HG03280 (cell line): ENCODE measurements around the gene STAT1.

Experiments used
- ATAC-seq: cut with Tn5 transposase; IDR thresholded peaks from one replicate; pipeline ENCODE4 v1.9.1; 2021; ENCODE audit warnings: mild to moderate bottlenecking, moderate library complexity; ENCODE audit not compliant: unreplicated experiment

STAT1 gene

DNA sequence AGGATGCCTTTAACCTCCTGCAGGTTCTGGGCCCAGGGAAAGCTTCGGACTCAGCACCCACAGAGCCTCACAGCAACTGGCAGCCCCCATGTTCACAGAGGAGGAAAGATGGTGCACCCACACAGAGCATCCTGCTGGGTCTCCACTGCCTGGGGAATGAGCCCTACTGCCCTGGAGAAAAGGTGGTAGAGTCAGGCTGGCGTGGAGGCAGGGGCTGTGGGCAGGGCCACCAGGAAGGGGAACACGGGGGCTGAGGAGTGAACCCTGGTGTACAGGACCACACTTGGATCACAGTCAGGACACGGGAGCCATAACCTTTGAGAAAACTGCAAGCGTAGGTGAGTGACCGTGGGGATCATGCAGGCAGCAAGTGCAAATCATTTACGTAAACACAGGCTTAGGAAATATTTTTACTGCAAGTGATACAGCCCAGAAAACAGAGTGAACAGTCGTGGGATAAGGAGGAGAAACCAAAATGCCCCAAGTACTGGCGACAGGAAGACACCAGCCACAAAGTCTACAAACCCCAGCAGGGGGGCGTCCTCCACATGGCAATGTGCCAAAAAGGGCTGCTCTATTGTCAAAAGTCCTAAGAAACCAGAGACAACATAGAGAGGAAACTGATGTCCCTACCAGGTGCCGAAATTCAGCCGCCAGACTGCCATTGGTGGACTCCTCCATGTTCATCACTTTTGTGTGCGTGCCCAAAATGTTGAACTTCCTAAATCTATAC is 27.6 kb downstream of the STAT1 start:
- no peak for ATAC-seq

DNA sequence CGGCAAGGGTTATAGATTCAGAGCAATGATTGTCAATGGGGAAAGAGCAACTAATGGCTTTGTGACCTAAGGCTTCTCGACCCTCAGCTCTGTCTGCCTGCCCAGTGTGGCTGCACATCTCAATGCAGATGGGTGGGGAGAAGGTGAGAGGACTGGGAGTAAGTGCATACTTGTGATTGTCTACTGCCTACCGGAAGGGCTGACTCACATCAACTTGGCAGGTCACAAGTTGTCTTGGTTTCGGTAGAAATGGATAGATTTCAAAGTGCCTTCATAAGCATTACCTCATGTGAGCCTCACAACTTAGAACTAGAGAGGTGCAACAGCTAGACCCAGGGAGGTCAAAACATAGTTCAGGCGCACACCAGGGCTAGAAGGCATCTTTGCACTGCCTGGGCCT is 29.4 kb downstream of the STAT1 start:
- no peak for ATAC-seq

DNA sequence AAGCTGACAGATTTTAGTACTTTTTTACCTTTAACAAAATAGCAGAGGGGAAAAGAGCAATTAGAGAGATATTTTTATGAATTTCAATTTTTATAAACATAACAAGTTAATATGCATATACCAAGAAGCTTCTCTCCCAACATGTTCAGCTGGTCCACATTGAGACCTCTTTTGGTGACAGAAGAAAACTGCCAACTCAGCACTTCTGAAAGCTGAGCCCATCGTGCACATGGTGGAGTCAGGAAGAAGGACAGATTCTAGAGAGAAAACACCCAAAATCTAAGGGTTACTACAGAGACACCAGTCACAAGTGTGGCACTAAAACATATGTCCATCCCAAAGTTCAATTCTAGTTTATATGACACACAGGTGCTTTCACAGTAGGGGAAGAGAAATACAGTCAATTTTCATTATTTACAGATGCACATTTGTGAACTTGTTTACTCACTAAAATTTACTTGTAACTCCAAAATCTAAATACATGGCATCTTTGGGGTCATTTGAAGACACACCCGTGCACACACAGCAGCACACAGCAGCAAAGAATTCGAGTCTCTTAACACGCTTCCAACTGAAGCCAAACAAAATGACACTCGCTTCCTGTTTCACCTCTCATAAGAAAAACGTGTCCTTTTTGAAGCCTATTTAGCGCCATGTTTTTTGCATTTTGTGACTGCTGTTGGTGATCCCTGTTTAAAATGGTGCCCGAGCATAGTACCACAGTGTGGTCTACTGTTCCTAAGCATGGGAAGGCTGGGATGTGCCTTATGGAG is 31.5 kb downstream of the STAT1 start:
- no peak for ATAC-seq

DNA sequence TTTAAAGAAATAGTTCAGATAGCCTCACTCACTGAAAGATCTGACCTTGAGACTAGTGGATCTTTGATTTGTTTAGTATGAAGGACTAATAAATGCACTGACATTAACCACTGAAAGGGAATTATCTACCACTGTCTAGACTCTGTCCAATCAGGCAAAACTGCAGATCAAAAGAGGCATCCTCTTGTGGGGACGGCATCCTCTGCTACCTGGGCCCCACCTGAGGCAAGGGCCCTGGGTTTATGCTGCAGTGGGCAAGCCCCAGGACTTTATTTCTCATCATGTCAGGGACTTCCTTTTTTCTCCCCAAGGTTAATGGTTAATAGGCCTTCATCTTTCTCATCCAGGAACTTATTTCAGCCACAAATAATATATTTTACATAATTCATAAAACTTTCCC is 32.2 kb downstream of the STAT1 start:
- ATAC-seq = no peak

DNA sequence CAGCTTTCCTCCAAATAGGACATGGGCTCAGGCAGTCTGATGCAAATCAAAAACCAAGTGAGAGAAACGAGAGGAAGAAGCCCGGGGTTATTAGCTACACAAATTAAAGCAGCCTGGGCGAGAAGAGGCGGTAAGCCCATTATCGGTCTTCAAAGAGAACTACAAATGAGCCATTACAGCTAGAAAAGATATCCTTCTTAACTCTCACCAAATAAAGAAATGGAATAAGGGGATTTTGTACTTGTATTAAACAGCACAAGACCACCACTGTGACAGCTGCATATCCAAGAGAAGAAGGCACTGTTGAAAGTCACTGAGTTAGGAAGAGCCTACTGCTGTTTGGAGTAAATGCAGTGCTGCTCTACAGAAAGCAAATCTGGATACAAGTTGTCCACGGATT is 32.6 kb downstream of the STAT1 start:
- no peak for ATAC-seq

DNA sequence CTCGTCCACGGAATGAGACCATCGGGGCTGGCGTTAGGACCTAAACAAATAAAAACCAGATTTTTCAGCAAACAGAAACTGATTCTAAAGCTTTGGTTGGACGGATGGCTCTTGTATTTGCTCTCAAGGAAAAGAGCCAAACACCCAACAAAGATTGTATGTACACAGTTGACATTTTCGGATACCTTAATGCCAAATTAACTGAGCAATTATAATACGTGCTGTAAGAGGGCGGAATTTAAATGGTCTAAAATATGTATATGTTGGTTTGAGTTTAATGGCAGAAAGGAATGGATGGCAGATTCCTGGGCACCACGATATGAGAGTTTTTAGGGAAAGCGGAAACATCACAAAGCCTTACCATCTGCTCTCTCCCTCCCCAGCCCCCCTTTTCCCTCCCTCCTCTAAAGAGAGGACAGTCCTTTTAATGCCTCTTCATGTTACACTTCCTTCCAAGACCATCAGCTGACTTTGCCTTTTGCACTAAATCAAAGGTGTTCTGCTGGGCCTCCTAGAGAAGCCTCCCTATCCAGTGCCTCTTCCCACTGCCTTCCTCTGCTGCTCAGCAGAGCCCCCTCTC is 33.3 kb downstream of the STAT1 start:
- no peak for ATAC-seq

DNA sequence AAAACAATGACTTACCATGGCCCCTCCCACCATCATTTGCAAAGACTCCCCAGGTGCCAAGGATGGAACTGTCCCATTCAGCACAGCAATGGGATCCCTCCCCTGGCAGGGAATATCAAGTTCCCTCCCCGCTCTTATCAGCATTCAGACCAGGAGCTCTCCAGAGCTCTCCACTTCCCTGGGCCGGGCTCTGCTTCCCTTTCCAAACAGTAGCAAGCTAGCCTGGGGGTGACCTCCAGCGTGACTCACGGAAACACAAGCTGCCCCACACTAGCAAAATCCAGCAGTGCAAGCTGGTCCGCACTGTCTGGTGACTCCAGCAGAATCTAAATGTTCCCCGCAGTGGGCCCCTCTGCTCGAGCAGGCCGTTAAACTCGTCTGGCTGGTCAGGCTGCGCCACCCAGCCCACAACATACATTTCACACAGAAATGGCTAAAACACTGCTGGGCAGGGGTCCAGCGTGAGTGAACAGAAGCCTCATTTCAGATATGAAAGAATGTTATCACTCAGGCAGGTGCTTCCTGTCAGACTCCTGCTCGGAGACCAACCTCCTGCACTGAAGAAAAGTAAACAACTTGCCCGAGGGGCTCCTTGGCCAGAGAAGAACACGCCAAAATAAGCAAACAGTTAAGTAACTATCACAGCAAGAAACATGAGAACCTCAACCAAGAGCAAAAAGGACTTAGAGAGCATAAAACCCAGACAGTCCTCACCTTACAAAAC is 33.9 kb downstream of the STAT1 start:
- no peak for ATAC-seq

DNA sequence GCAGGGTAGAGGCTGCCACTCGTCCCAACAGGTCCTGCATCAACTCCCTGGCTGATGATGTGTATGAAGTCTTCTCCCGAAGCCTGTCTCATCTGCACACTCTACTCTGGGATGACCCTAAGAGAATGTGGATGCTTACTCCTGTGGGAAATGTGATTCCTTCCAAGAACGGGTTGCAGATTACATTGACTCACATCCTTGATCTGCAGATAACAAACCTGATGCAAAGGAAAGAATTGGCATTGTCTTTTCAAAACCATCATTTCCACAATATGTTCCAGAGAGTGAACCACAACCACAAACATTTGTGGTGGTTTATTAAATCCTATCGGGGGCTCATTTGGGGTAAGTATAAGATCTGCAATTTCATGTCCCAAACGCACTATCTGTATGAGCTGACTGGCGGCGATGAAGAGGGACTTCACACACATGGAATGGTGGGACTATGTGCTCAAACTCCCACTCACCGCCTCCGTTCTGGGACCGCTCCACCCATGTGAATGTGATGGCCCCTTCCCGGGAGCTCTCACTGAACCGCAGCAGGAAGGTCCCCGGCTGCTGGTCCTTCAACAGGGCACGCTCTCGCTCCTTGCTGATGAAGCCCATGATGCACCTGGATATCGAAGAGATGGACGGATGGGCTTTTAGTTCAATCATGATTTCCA is 35.5 kb downstream of the STAT1 start:
- ATAC-seq = no peak

DNA sequence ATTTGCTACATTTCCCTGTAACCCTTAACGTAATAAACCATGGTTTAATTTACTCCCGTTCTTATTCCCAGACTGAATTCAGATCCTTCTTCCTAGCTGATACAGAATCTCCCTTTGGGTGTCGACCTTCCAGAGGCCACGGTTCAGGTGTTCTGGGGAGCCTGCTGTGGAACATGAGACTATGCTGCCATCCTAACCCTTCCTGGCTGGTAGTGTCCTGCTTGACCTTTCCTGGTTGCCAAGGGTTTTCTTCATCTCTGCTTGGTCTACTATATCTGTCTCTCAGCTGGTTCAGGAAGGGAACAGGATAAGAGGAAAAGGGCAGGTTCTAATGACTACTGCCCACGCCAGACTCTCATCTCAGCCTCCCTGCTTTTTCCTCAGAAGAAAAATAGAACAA is 36.5 kb downstream of the STAT1 start:
- no peak for ATAC-seq

DNA sequence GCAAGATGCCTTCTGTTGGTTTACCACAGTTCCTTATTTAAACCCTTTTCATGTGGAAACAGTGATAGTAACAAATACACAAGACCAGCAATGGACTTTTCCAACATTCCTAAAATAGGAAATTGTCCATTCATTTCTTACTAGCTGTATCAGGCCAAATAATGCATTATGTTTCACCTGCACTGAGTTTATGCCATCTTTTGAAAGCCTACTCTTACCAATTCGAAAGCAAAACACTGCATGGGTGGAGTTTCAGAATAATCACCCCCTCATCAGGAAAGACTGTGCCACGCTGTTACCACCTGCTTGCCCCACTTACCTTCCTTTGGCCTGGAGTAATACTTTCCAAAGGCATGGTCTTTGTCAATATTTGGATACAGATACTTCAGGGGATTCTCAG is 37.5 kb downstream of the STAT1 start:
- ATAC-seq = no peak

DNA sequence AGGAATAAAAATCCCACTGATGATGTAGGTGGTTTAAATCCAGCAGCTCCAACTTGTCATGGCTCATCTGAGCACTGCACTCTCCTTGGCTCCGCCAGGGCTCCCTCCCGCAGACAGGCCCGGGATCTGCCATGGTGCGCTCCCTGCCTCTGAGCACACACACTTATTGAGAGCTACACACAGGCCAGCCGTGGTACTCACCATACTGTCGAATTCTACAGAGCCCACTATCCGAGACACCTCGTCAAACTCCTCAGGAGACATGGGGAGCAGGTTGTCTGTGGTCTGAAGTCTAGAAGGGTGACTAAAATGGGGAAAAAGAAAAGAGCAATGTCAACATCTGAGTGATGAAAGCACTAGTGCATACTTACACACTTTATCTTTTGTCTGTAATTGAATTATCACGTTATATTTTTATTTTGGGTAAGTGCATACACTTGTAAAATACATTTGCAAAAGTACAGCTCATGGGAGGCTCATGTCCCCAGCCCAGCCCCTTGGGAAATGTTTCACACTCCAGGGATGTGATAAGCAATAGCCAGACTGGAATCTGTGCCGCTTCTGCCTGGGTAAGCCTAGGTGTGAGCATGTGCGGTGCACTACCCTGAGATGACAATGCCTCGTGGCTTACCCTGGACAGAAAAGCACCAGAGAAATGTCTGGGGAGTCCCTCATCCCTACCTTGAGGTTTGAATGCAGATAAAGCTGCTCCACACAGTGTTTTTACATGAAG is 39.2 kb downstream of the STAT1 start:
- no peak for ATAC-seq

DNA sequence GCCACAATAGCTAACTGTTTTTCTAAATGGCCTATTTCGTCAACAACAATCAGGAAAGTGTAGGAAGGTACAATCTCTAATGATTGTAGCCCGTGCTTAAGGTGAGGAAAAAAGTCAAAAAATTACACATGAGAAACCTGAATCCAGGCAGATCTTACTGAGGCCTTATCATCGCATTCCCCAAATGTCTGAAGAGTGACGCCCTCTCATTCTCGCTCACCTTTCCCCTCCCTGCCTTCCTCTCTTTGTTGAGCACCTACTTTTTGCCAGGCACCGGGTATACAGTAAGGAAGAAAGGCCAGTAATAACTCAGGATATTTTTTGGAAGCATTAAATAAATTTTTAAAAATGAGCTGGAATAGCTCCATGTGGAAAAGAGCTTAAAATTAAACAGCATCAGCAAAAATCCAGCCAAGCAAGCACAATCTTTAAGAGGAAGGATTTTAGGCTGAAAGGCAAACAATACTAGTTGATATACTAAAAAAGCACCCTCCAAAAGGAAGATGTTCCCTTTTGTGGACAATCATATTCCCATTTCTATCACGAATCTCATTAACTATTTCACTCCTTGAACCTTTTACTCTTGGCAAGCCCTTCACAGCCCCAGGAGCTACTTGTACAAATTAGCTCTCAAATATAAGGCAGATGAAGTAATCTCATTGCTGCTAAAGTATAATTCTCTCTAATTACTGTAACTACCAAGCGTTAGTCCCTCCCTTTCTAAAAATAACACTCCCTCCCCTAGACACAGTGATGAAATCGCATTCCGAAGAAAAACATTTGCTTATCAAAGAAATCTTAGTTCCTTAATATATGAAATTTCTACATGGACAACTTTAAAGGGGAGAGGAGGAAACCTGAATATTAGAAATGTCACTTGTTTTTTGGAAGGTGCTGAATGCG is 40.0 kb downstream of the STAT1 start:
- ATAC-seq = no peak

DNA sequence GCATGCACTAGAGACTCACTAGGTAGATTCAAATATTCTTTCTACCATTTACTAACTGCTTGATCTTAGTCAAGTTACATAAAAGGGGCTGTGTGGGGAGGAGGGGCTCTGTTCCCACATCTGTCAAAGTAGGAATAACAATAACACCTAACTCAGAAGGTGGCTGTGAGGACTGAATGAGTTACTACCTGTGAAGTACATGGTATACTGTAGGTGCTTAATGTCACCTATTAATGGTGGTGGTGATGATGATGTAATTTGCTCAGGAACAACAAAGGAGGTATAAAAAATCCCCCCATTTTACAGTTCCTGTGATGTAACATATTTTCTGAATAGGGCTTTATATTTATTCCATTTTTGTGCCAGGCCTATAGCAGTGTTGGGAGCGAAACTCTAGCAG is 40.7 kb downstream of the STAT1 start:
- no peak for ATAC-seq

DNA sequence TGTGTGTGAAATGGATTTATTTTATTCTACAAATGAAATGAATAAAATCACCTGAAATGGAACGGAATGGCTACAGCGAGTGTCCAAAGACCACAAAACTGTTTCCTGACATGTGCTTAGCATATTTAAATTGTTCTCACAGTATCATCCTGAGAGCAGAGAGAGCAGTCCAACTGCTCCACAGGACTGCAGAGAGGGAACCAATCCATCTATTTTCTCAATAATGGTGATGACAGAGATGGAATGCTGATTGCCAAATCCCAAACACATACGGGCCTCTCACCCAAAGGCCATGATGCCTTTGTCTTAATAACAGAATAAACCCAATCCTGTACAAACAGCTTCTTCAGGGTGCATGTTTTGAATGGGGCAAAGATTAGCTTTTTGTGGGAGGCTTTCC is 41.1 kb downstream of the STAT1 start:
- ATAC-seq = no peak

DNA sequence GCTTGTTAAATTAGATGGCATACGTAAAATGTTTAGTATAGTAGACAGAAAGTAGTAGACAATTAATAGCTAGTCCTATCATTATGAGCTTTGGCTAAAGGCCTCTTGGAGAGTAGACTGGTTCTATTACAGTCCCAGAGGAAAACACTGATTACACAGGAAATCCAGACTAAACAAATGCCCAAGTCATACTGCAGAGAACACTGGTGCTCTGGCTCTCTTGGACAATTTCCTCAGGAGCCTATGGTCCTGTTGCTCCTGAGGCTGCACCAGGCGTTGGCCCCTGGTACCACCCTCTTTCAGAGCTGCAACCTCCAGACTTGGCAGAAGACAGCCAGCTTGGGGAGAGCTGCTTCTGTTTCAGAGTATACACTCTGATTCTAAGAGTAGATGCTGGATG is 41.8 kb downstream of the STAT1 start:
- no peak for ATAC-seq

DNA sequence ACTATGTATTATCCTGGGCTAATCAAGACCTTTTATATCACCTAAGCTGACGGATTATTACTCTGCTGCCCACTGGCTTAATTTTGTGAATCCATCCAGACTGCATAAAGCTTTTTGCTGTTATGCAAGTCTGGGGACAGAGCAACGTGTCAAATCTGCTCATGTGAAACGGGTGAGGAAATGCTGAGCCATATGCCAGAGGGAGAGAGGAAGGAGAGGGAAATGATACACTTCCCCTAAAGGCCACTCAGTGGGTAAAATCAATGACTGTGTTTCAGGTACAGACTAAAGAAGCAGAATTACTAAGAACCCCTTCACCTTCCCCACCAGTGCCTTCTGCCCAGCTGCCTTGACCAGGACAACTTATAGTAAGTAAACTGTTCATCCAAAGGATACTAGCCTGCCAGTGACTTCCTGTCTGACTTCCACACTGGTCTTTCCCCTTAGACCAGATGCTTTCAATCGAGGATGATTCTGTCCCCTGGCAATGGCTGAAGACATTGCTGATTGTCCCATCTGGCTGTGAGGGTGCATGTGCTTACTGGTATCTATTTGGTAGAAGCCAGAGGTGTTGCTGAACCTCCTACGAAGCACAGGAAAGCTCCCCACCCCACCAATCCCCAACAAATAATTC is 43.0 kb downstream of the STAT1 start:
- no peak for ATAC-seq

DNA sequence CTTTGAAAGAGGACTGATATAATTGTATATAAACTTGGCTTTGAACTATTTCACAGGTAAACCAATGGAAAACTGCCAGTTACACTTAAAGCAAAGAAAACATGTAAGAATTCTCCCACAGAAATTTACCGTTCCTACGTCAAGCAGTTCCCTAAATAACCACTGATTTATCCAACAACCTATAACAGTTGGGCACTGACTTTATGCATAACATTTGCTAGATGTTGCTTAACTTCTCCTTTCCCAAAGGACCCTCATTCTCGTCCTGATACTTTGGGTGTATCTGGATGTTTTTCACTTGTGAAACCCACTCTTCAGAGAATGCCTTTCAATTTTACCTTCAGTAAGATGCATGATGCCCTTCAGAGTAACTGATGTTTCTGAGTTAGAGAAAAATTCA is 43.8 kb downstream of the STAT1 start:
- ATAC-seq = no peak

DNA sequence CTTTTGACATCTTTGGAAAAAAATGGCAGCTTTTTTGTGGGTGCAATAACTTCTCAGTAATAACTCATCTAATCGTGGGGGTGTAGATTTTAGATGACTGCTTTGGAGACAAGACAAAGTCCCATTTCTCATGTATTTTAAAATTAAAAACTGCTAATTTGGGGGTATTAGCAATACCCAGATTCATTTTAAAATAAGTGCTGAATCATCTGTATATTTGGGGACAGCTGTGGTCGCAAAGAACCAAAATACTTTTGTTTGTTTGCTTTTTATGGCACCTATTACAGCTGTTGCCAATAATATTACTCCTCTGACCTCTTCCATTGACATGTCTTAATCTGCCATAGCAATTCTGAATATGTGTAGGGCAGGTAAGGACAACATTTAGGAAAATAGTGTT is 45.4 kb downstream of the STAT1 start:
- ATAC-seq = no peak
